Cardiac muscle cell (in vitro differentiated cells and primary cell): ENCODE data around the gene DZIP1L. TPM values are rescaled to one million over a fixed set of nuclear protein-coding genes. Genes with fewer than 3 reads are reported as not detected.

Experiments
- DNase-seq, 2 donors: peaks; one replicate each; pipeline versions ENCODE4 v3.0.0 to v3.0.0-alpha.2; 2010 to 2017; ENCODE audit warnings: low read depth in 1 of 2, low spot score in 1 of 2
- H3K27ac ChIP-seq: fragments of 200-600 bp; sonication (generic); 2 replicates; pipeline ENCODE4 v1.5.1; 2016
- H3K27me3 ChIP-seq: fragments of 200-600 bp; sonication (generic); 2 replicates; pipeline ENCODE4 v1.6.0; 2016; ENCODE audit warnings: control low read depth
- H3K36me3 ChIP-seq: fragments of 200-600 bp; sonication (generic); 2 replicates; pipeline ENCODE4 v1.5.1; 2016; ENCODE audit warnings: control low read depth
- H3K4me1 ChIP-seq: fragments of 200-600 bp; sonication (generic); 2 replicates; pipeline ENCODE4 v1.8.1; 2017; ENCODE audit warnings: low read depth, mild to moderate bottlenecking, mixed run types
- H3K4me3 ChIP-seq: fragments of 200-600 bp; sonication (generic); 2 replicates; pipeline ENCODE4 v1.5.1; 2016; ENCODE audit warnings: mild to moderate bottlenecking
- H3K9me3 ChIP-seq: fragments of 200-600 bp; sonication (generic); 2 replicates; pipeline ENCODE4 v1.5.1; 2017; ENCODE audit warnings: low read depth, mild to moderate bottlenecking, control low read depth
- CTCF ChIP-seq: IDR thresholded peaks from 2 replicates; pipeline ENCODE4 v1.5.1; 2012; ENCODE audit warnings: low read depth, mild to moderate bottlenecking, low read length
- polyA plus RNA-seq: library from polyadenylated mRNA; unstranded; fragments of >200 nt; fragmentation: Nextera tagmentation; extraction: Ambion mirVana; gene quantifications from 2 replicates; pipeline ENCODE4 v1.2.1, GENCODE V29; 2016
- total RNA-seq: library from RNA; depleted of rRNA; stranded (reverse); fragments of >200 nt; gene quantifications from 2 replicates; pipeline ENCODE4 v1.2.3, GENCODE V29; 2016

DZIP1L gene
- total and polyA plus RNA-seq, 2 experiments from 2014 or later: 19.4 to 81.3 TPM

DNA sequence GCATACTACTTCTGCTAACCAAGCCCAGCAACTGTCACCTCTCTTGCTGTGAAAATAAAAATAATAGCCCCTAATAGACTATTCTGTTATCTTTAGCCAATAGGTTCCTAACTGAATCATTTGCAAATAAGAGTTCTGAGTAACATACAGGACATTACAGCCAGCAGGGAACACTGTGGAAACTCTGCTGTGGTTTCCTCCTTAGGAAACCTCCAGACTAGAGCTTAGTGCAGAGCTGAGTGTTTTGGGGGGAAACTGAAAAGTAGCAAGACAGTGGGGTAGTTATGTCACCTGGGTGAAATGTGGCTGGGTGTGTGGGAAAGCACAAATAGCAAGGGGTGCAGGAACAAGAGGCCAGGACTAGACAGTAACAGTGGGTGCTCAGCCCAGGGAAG, 32.4 kb downstream of the DZIP1L start:
- peak in 1 of 2 donors; percentile 50 for DNase-seq
- no peaks in the 10 kb centered on the region for H3K4me1 ChIP-seq
- no peak overlapping the region for H3K27ac ChIP-seq
- no peak overlapping the region for H3K4me3 ChIP-seq
- H3K27me3 ChIP-seq: no peaks in the 10 kb centered on the region
- H3K36me3 ChIP-seq: peaks cover 52% of the 10 kb centered on the region
- no peak for TF ChIP-seq CTCF
- no peaks in the 10 kb centered on the region for H3K9me3 ChIP-seq

- Histone ChIP-seq H3K36me3 (peaks cover 46% of the 10 kb centered on the region), H3K9me3 (no peaks in the 10 kb centered on the region), H3K27ac (no peak overlapping the region), H3K4me1 (no peaks in the 10 kb centered on the region), H3K4me3 (no peak overlapping the region), H3K27me3 (no peaks in the 10 kb centered on the region)
- TF ChIP-seq CTCF: no peak
- DNase-seq: peak in 1 of 2 donors; percentile 97
Observed at GRCh38 chr3:138082085-138082991, 33.1 kb downstream of the DZIP1L start.

GRCh38 chr3:138081371-138082084, 33.9 kb downstream of the DZIP1L start:
- Histone ChIP-seq H3K36me3 (peaks cover 46% of the 10 kb centered on the region), H3K27ac (no peak overlapping the region), H3K4me1 (no peaks in the 10 kb centered on the region), H3K4me3 (no peak overlapping the region), H3K27me3 (no peaks in the 10 kb centered on the region), H3K9me3 (no peaks in the 10 kb centered on the region)
- no peak for TF ChIP-seq CTCF
- DNase-seq: no peak

DNA sequence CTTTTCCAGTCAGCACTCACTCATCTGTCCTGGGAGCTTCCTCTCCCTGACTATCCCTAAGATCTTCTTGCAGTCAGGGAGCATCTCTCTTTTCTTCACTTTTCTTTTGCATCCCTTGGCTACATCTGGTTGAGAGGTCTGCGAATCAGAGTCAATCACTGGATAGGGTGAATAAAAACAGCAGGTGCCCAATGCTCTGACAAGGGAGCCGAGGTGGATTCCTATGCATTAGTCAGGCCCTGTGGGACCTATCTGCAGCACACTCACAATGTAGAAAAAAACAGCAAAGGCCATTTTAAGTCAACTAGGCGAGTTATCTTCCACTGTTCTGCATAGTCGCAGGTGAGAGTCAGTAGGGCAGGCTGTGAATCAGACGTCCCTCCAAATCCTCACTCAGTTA, 35.5 kb downstream of the DZIP1L start:
- H3K4me3 ChIP-seq: no peak overlapping the region
- TF ChIP-seq CTCF: no peak

GRCh38 chr3:138078901-138079344, 36.5 kb downstream of the DZIP1L start:
- H3K27me3 ChIP-seq: no peaks in the 10 kb centered on the region
- DNase-seq: peak in 1 of 2 donors; percentile 94
- no peaks in the 10 kb centered on the region for H3K9me3 ChIP-seq
- peaks cover 45% of the 10 kb centered on the region for H3K36me3 ChIP-seq
- no peak for TF ChIP-seq CTCF
- H3K4me3 ChIP-seq: no peak overlapping the region
- H3K27ac ChIP-seq: no peak overlapping the region
- H3K4me1 ChIP-seq: no peaks in the 10 kb centered on the region

More for the DNA sequence above, 35.5 kb downstream of the DZIP1L start:
- no peaks in the 10 kb centered on the region for H3K4me1 ChIP-seq
- no peak for DNase-seq
- H3K27me3 ChIP-seq: no peaks in the 10 kb centered on the region
- H3K36me3 ChIP-seq: peaks cover 48% of the 10 kb centered on the region
- no peaks in the 10 kb centered on the region for H3K9me3 ChIP-seq
- H3K27ac ChIP-seq: no peak overlapping the region
